H1 (cell line): ENCODE measurements around the gene GLUD1. TPM values are rescaled to one million over a fixed set of nuclear protein-coding genes. Genes with fewer than 3 reads are reported as not detected.

Experiments
- CTCF ChIA-PET: fragments of 300-600 bp; sonication (Branson Sonifier 250); formaldehyde crosslinking; loops from one replicate; lab custom pipeline; 2021; ENCODE audit not compliant: partially characterized antibody; lab: Charles Lee
- POLR2A ChIA-PET: fragments of 300-600 bp; sonication (Branson Sonifier 250); formaldehyde crosslinking; loops from one replicate; lab custom pipeline; 2021; ENCODE audit warnings: inconsistent platforms; ENCODE audit not compliant: partially characterized antibody; lab: Charles Lee
- DNase-seq, 2 experiments: peaks; one replicate each; pipeline versions ENCODE4 v3.0.0 to v3.0.0-alpha.2; 2010 to 2022; ENCODE audit warnings: low spot score in 2 of 2, low read depth in 1 of 2, mixed read lengths in 1 of 2
- FAIRE-seq: peaks from 2 replicates; lab custom pipeline; 2011; peaks lifted over from hg19 to GRCh38; lab: Jason Lieb, UNC
- H2AFZ ChIP-seq: 2 replicates; pipeline ENCODE4 v1.8.1; 2012; ENCODE audit warnings: low read length, inconsistent platforms
- H2AK5ac ChIP-seq: 2 replicates; pipeline ENCODE4 v1.6.1; 2013; ENCODE audit warnings: low read depth, low read length
- H2BK120ac ChIP-seq: replicated peaks from 2 replicates; pipeline ENCODE3; 2013; ENCODE audit warnings: low read depth, low read length, inconsistent platforms
- H2BK12ac ChIP-seq: 2 replicates; pipeline ENCODE4 v1.6.1; 2013; ENCODE audit warnings: low read depth, low read length
- H2BK15ac ChIP-seq: 2 replicates; pipeline ENCODE4 v1.6.1; 2013; ENCODE audit warnings: low read length
- H2BK20ac ChIP-seq: 2 replicates; pipeline ENCODE4 v1.6.1; 2013; ENCODE audit warnings: low read length
- H2BK5ac ChIP-seq: 2 replicates; pipeline ENCODE4 v1.6.1; 2013; ENCODE audit warnings: low read depth, low read length
- H3K14ac ChIP-seq: 2 replicates; pipeline ENCODE4 v1.6.1; 2013; ENCODE audit warnings: inconsistent platforms; ENCODE audit not compliant: insufficient read length
- H3K18ac ChIP-seq: 2 replicates; pipeline ENCODE4 v1.6.1; 2013; ENCODE audit warnings: low read length; ENCODE audit errors: extremely low read depth
- H3K23ac ChIP-seq: 2 replicates; pipeline ENCODE4 v1.6.1; 2013; ENCODE audit warnings: inconsistent platforms; ENCODE audit not compliant: insufficient read length
- H3K23me2 ChIP-seq: 2 replicates; pipeline ENCODE4 v1.6.1; 2013; ENCODE audit warnings: low read depth, low read length
- H3K27ac ChIP-seq: 2 replicates; pipeline ENCODE4 v1.6.1; 2011; ENCODE audit warnings: low read depth, low read length, inconsistent platforms
- H3K27me3 ChIP-seq, 4 experiments: replicated peaks in 1 of 4; 1 replicate in 1 of 4; 2 replicates in 3 of 4; pipeline versions ENCODE4 v1.6.1 to v1.8.1; 2011 to 2013; ENCODE audit warnings: low read length in 3 of 4, mild to moderate bottlenecking in 3 of 4, inconsistent platforms in 2 of 4, mixed read lengths in 2 of 4, moderate library complexity in 1 of 4; ENCODE audit not compliant: control insufficient read depth in 3 of 4, insufficient read depth in 3 of 4; ENCODE audit errors: extremely low read depth in 1 of 4
- H3K36me3 ChIP-seq, 4 experiments: 2 replicates each; pipeline versions ENCODE4 v1.6.1 to v1.8.1; 2011 to 2013; ENCODE audit warnings: mild to moderate bottlenecking in 4 of 4, low read length in 3 of 4, moderate library complexity in 2 of 4, control low read depth in 1 of 4, inconsistent platforms in 1 of 4; ENCODE audit not compliant: insufficient read depth in 4 of 4, control insufficient read depth in 2 of 4
- H3K4ac ChIP-seq: replicated peaks from 2 replicates; pipeline ENCODE3; 2013; ENCODE audit warnings: low read length, low read depth, mixed read lengths, inconsistent platforms; ENCODE audit not compliant: insufficient read length
- H3K4me1 ChIP-seq, 4 experiments: replicated peaks in 1 of 4; 1 replicate in 1 of 4; 2 replicates in 3 of 4; pipeline versions ENCODE4 v1.6.1 to v1.8.1; 2011 to 2013; ENCODE audit warnings: low read length in 3 of 4, inconsistent platforms in 2 of 4, mixed read lengths in 1 of 4; ENCODE audit not compliant: insufficient read depth in 4 of 4, control insufficient read depth in 3 of 4
- H3K4me2 ChIP-seq, 2 experiments: 2 replicates each; pipeline versions ENCODE4 v1.6.1 to v1.8.1; 2011 to 2013; ENCODE audit warnings: low read depth in 2 of 2, low read length in 2 of 2, control low read depth in 1 of 2, inconsistent platforms in 1 of 2, mild to moderate bottlenecking in 1 of 2; ENCODE audit not compliant: insufficient read depth in 1 of 2
- H3K4me3 ChIP-seq, 4 experiments: fragments of 200-600, 300-600 bp in 1 of 4; sonication (generic), shearing (Covaris generic), sonication (Bioruptor Twin) in 1 of 4; 2 replicates each; pipeline versions ENCODE4 v1.5.1 to v1.8.1; 2011 to 2016; ENCODE audit warnings: low read length in 4 of 4, low read depth in 3 of 4, control low read depth in 2 of 4, inconsistent platforms in 2 of 4, mild to moderate bottlenecking in 2 of 4, mixed read lengths in 1 of 4, moderate library complexity in 1 of 4; ENCODE audit not compliant: insufficient read depth in 2 of 4; ENCODE audit errors: extremely low read depth in 1 of 4
- H3K56ac ChIP-seq: replicated peaks from 2 replicates; pipeline ENCODE3; 2013; ENCODE audit warnings: low read depth, mild to moderate bottlenecking, mixed read lengths, low read length, inconsistent platforms; ENCODE audit not compliant: insufficient read length
- H3K79me1 ChIP-seq: 2 replicates; pipeline ENCODE4 v1.6.1; 2013; ENCODE audit warnings: low read depth, low read length, control low read depth
- H3K79me2 ChIP-seq, 2 experiments: 2 replicates each; pipeline versions ENCODE4 v1.6.1 to v1.8.1; 2012 to 2013; ENCODE audit warnings: low read length in 2 of 2, mild to moderate bottlenecking in 2 of 2, inconsistent platforms in 1 of 2; ENCODE audit not compliant: insufficient read depth in 2 of 2, control insufficient read depth in 1 of 2
- H3K9ac ChIP-seq, 4 experiments: replicated peaks in 1 of 4; 1 replicate in 1 of 4; 2 replicates in 3 of 4; pipeline versions ENCODE4 v1.6.1 to v1.8.1; 2011 to 2013; ENCODE audit warnings: low read depth in 3 of 4, low read length in 3 of 4, control low read depth in 2 of 4, mild to moderate bottlenecking in 2 of 4, moderate library complexity in 2 of 4, inconsistent platforms in 1 of 4; ENCODE audit errors: extremely low read depth in 1 of 4
- H3K9me3 ChIP-seq, 2 experiments: 2 replicates each; pipeline versions ENCODE4 v1.6.1 to v1.8.1; 2012 to 2013; ENCODE audit warnings: mild to moderate bottlenecking in 2 of 2, moderate library complexity in 2 of 2, control low read depth in 1 of 2, inconsistent platforms in 1 of 2, low read depth in 1 of 2, low read length in 1 of 2, mixed read lengths in 1 of 2; ENCODE audit not compliant: insufficient read depth in 2 of 2
- H4K20me1 ChIP-seq, 2 experiments: replicated peaks in 1 of 2; 2 replicates each; pipeline versions ENCODE3 to v1.8.1; 2011 to 2013; ENCODE audit warnings: inconsistent platforms in 2 of 2, low read length in 2 of 2, mild to moderate bottlenecking in 1 of 2; ENCODE audit not compliant: insufficient read depth in 2 of 2, control insufficient read depth in 1 of 2
- H4K5ac ChIP-seq: 2 replicates; pipeline ENCODE4 v1.6.1; 2013; ENCODE audit warnings: low read length, low read depth, mixed read lengths, inconsistent platforms; ENCODE audit not compliant: insufficient read length
- H4K8ac ChIP-seq: 2 replicates; pipeline ENCODE4 v1.8.0; 2013; ENCODE audit warnings: mild to moderate bottlenecking, moderate library complexity, low read length, inconsistent platforms; ENCODE audit not compliant: insufficient read depth; ENCODE audit errors: extremely low read depth
- H4K91ac ChIP-seq: replicated peaks from 2 replicates; pipeline ENCODE3; 2013; ENCODE audit warnings: low read length, mixed read lengths, inconsistent platforms; ENCODE audit not compliant: insufficient read length
- BCL11A ChIP-seq, 2 experiments: IDR thresholded peaks; one replicate each; pipeline ENCODE4 v1.6.1; 2011; ENCODE audit warnings: low read depth in 2 of 2, low read length in 2 of 2, mild to moderate bottlenecking in 2 of 2
- CBX8 ChIP-seq: fragments of 300-800, 300-1000 bp; sonication (generic); IDR thresholded peaks from 2 replicates; pipeline ENCODE4 v1.7.1; 2016; ENCODE audit warnings: low read depth, low read length, borderline replicate concordance
- CEBPB ChIP-seq: IDR thresholded peaks from 2 replicates; pipeline ENCODE4 v1.6.1; 2012; ENCODE audit warnings: low read depth, low read length
- FOSL1 ChIP-seq: IDR thresholded peaks from 2 replicates; pipeline ENCODE4 v1.6.1; 2011; ENCODE audit warnings: mild to moderate bottlenecking, low read depth, low read length, moderate library complexity; ENCODE audit not compliant: insufficient read depth
- GABPA ChIP-seq: IDR thresholded peaks from 2 replicates; pipeline ENCODE4 v1.6.1; 2011; ENCODE audit warnings: mild to moderate bottlenecking, low read length, moderate library complexity, borderline replicate concordance; ENCODE audit not compliant: insufficient read depth
- JUND ChIP-seq: IDR thresholded peaks from 2 replicates; pipeline ENCODE4 v1.6.1; 2011; ENCODE audit warnings: mild to moderate bottlenecking, improper control_type of control experiment, low read length
- KDM1A ChIP-seq: fragments of 200-600, 300-600 bp; sonication (generic); IDR thresholded peaks from 2 replicates; pipeline ENCODE4 v1.7.1; 2016; ENCODE audit warnings: mild to moderate bottlenecking, low read length, borderline replicate concordance
- NANOG ChIP-seq: IDR thresholded peaks from 2 replicates; pipeline ENCODE4 v1.6.1; 2011; ENCODE audit warnings: low read length, low read depth, mild to moderate bottlenecking, inconsistent platforms; ENCODE audit not compliant: insufficient read depth, poor library complexity, severe bottlenecking
- PHF8 ChIP-seq: fragments of 200-600 bp; sonication (generic); conservative IDR thresholded peaks from 2 replicates; pipeline ENCODE4 v1.7.1; 2012; ENCODE audit warnings: low read depth, mild to moderate bottlenecking, inconsistent platforms, low read length, moderate library complexity
- POLR2A ChIP-seq, 2 experiments: IDR thresholded peaks; 1 replicate in 1 of 2; 2 replicates in 1 of 2; pipeline ENCODE4 v1.6.1; 2011; ENCODE audit warnings: low read depth in 2 of 2, low read length in 2 of 2, mild to moderate bottlenecking in 2 of 2; ENCODE audit errors: control extremely low read depth in 1 of 2
- SIX5 ChIP-seq: IDR thresholded peaks from 2 replicates; pipeline ENCODE4 v1.6.1; 2011; ENCODE audit warnings: mild to moderate bottlenecking, low read depth, low read length
- SUZ12 ChIP-seq: fragments of 200-600 bp; sonication (generic); IDR thresholded peaks from 2 replicates; pipeline ENCODE4 v1.6.1; 2012; ENCODE audit warnings: mild to moderate bottlenecking, inconsistent platforms, low read length, moderate library complexity, mixed read lengths
- TAF1 ChIP-seq: IDR thresholded peaks from 2 replicates; pipeline ENCODE4 v1.6.1; 2011; ENCODE audit warnings: mild to moderate bottlenecking, low read depth, low read length
- USF2 ChIP-seq: IDR thresholded peaks from 2 replicates; pipeline ENCODE4 v1.6.1; 2011; ENCODE audit warnings: low read length, improper control_type of control experiment
- WGBS, 2 experiments: shearing (Covaris generic) in 1 of 2; methylation state at CpG; one replicate each; pipeline versions ENCODE4 v1.1.6 to v1.1.7; 2013 to 2015; ENCODE audit warnings: low lambda C conversion rate in 2 of 2, mixed read lengths in 2 of 2, inconsistent platforms in 1 of 2, low coverage in 1 of 2, missing lambda C conversion rate in 1 of 2; ENCODE audit not compliant: insufficient replicate concordance in 2 of 2, insufficient coverage in 1 of 2, insufficient read length in 1 of 2; ENCODE audit errors: extremely low coverage in 1 of 2, missing lambda C conversion rate in 1 of 2; 5-methylcytosine and 5-hydroxymethylcytosine counted together
- polyA plus RNA-seq, 7 experiments: library from polyadenylated mRNA; depleted of rRNA in 3 of 7; stranded (reverse) in 5 of 7; unstranded in 2 of 7; fragments of >200 nt in 5 of 7; fragments of 200-250 nt in 2 of 7; gene quantifications; 1 replicate in 5 of 7; 2 replicates in 1 of 7; 4 replicates in 1 of 7; pipeline versions ENCODE4 v1.2.1 to v1.2.3, GENCODE V29; 2011 to 2013; ENCODE audit warnings: missing spikeins in 2 of 7, mixed read lengths in 2 of 7
- total RNA-seq: library from RNA; stranded (reverse); fragmentation: NEBNext Ultra II Directional; extraction: Animal tissue kit (Norgen Biotek cat#: 25700); gene quantifications from 2 replicates; pipeline ENCODE4 v1.2.1, GENCODE V29; 2021

GLUD1 gene
- total and polyA plus RNA-seq, 2 of the 8 experiments (the other 6 are each of a cell fraction or from before 2014, with no cell fraction given), result 41.0 to 96.2 TPM

GRCh38 chr10:87038786-87039185, 55.9 kb downstream of the GLUD1 start:
- H3K18ac ChIP-seq, result no peak overlapping the region
- no peak overlapping the region for H4K8ac ChIP-seq
- no peak overlapping the region for H3K14ac ChIP-seq
- H3K9me3 ChIP-seq, result no peaks in the 10 kb centered on the region
- H3K27ac ChIP-seq, result no peak overlapping the region
- DNase-seq (no peak), FAIRE-seq (no peak)
- no peak overlapping the region for H3K4me2 ChIP-seq
- H3K79me2 ChIP-seq, result no peaks in the 10 kb centered on the region
- WGBS, 2 experiments, result 86% methylated on average over 2 of the region's 2 CpGs; no CpG with 5 or more reads in 1 of the 2 experiments
- H2BK120ac ChIP-seq, result no peak overlapping the region
- no peak overlapping the region for H2BK20ac ChIP-seq
- no peak overlapping the region for H2BK15ac ChIP-seq
- no peak overlapping the region for H3K23ac ChIP-seq
- H2BK12ac ChIP-seq, result no peak overlapping the region
- H2BK5ac ChIP-seq, result no peak overlapping the region
- no peak overlapping the region for H2AFZ ChIP-seq
- H3K9ac ChIP-seq, result no peak overlapping the region
- H3K4ac ChIP-seq, result no peak overlapping the region
- POLR2A ChIA-PET, result interaction anchor here (0.7 kb wide), 1 partner anchor 9 kb away, joined by 3 read pairs; no protein-coding TSS in a partner anchor
- CTCF ChIA-PET, result interaction anchor here (0.9 to 1.8 kb wide), 3 partner anchors 72 to 110 kb away, joined by 3 to 6 read pairs (median 3); no protein-coding TSS in a partner anchor
- no peak overlapping the region for H4K91ac ChIP-seq
- no peaks in the 10 kb centered on the region for H3K23me2 ChIP-seq
- no peaks in the 10 kb centered on the region for H3K27me3 ChIP-seq
- H3K4me3 ChIP-seq, result no peak overlapping the region
- H3K79me1 ChIP-seq, result no peaks in the 10 kb centered on the region
- no peak overlapping the region for H2AK5ac ChIP-seq
- no peaks in the 10 kb centered on the region for H4K20me1 ChIP-seq
- H3K36me3 ChIP-seq, result no peaks in the 10 kb centered on the region
- 0 out of 7 replicates have a peak, but pooled peaks cover 0 to 2% (median 0%) of the 10 kb centered on the region in 4 experiments for H3K4me1 ChIP-seq
- H4K5ac ChIP-seq, result no peak overlapping the region
- H3K56ac ChIP-seq, result no peak overlapping the region
- TF ChIP-seq CEBPB (no peak), SIX5 (no peak), TAF1 (no peak), CBX8 (no peak), JUND (no peak), BCL11A (IDR thresholded peaks at IDR 0.05; ENCODE audit: low read depth in 2 of 2, low read length in 2 of 2) (no peak), USF2 (no peak), KDM1A (no peak), PHF8 (no peak), NANOG (no peak), POLR2A (IDR thresholded peaks at IDR 0.05; ENCODE audit: control extremely low read depth in 1 of 2, low read depth in 2 of 2, low read length in 2 of 2) (no peak), SUZ12 (no peak), GABPA (no peak), FOSL1 (no peak)
